Measurements from ENCODE around the gene HOXD9. TPM values are rescaled to one million over a fixed set of nuclear protein-coding genes. Genes with fewer than 3 reads are reported as not detected.

HOXD9 gene
- total RNA-seq, 6 donors from 2014 or later: 0.40 to 1.2 TPM; not detected in 4

GRCh38 chr2:176134035-176134434 is 11.5 kb downstream of the HOXD9 start:
- TF ChIP-seq CTCF (IDR thresholded peaks at IDR 0.05) (no peak), EP300 (IDR thresholded peaks at IDR 0.05) (no peak), POLR2AphosphoS5 (IDR thresholded peaks at IDR 0.05) (no peak), POLR2A (IDR thresholded peaks at IDR 0.05) (no peak)
- no peak overlapping the region for H3K4me3 ChIP-seq
- no peaks in the 10 kb centered on the region for H3K9me3 ChIP-seq
- 25 to 27% methylated on average over 4 of the region's 4 CpGs for WGBS, 2 donors
- no peak for DNase-seq
- H3K4me1 ChIP-seq: peaks cover 27 to 42% (median 32%) of the 10 kb centered on the region in 4 donors
- H3K27me3 ChIP-seq: peaks cover 0 to 89% (median 47%) of the 10 kb centered on the region in 4 donors
- no peaks in the 10 kb centered on the region for H3K36me3 ChIP-seq
- no peak for ATAC-seq (ENCODE audit: low FRiP score in 2 of 2)
- no peak overlapping the region for H3K27ac ChIP-seq

- no peak for ATAC-seq (ENCODE audit: low FRiP score in 2 of 2)
- H3K27me3 ChIP-seq: peaks cover 0 to 81% (median 42%) of the 10 kb centered on the region in 4 donors
- H3K4me1 ChIP-seq: peaks cover 19 to 41% (median 27%) of the 10 kb centered on the region in 4 donors
- H3K9me3 ChIP-seq: no peaks in the 10 kb centered on the region
- no peaks in the 10 kb centered on the region for H3K36me3 ChIP-seq
- no peak for DNase-seq
- H3K4me3 ChIP-seq: no peak overlapping the region
- H3K27ac ChIP-seq: no peak overlapping the region
- TF ChIP-seq POLR2A (IDR thresholded peaks at IDR 0.05) (no peak), POLR2AphosphoS5 (IDR thresholded peaks at IDR 0.05) (no peak), CTCF (IDR thresholded peaks at IDR 0.05) (no peak), EP300 (IDR thresholded peaks at IDR 0.05) (no peak)
Observed at GRCh38 chr2:176135035-176135440, 12.5 kb downstream of the HOXD9 start.

GRCh38 chr2:176136374-176137251 is 14.1 kb downstream of the HOXD9 start:
- Histone ChIP-seq H3K27me3 (peaks cover 0 to 71% (median 43%) of the 10 kb centered on the region in 4 donors), H3K4me1 (peaks cover 21 to 44% (median 29%) of the 10 kb centered on the region in 4 donors), H3K4me3 (peak overlapping the region in 3 of 4 donors; percentile 14 to 40 (median 33)), H3K9me3 (no peaks in the 10 kb centered on the region), H3K36me3 (no peaks in the 10 kb centered on the region), H3K27ac (no peak overlapping the region)
- TF ChIP-seq CTCF (IDR thresholded peaks at IDR 0.05) (no peak), EP300 (IDR thresholded peaks at IDR 0.05) (no peak), POLR2AphosphoS5 (IDR thresholded peaks at IDR 0.05) (no peak), POLR2A (IDR thresholded peaks at IDR 0.05) (no peak)
- DNase-seq (peak in 1 of 2 donors; percentile 78), ATAC-seq (ENCODE audit: low FRiP score in 2 of 2) (peak in 1 of 2 donors; percentile 50)
- WGBS, 2 donors: 5 to 6% methylated on average over 38 to 56 of the region's 71 CpGs

- peaks cover 21 to 41% (median 26%) of the 10 kb centered on the region in 4 donors for H3K4me1 ChIP-seq
- WGBS, 2 donors: 20 to 25% methylated on average over 1 to 2 of the region's 2 CpGs
- no peaks in the 10 kb centered on the region for H3K9me3 ChIP-seq
- peaks cover 0 to 65% (median 44%) of the 10 kb centered on the region in 4 donors for H3K27me3 ChIP-seq
- H3K36me3 ChIP-seq: no peaks in the 10 kb centered on the region
- DNase-seq (no peak), ATAC-seq (ENCODE audit: low FRiP score in 2 of 2) (no peak)
- TF ChIP-seq CTCF (IDR thresholded peaks at IDR 0.05): no peak
- no peak for TF ChIP-seq POLR2A (IDR thresholded peaks at IDR 0.05)
- no peak for TF ChIP-seq POLR2AphosphoS5 (IDR thresholded peaks at IDR 0.05)
- TF ChIP-seq EP300 (IDR thresholded peaks at IDR 0.05): no peak
- H3K27ac ChIP-seq: no peak overlapping the region
- H3K4me3 ChIP-seq: peak overlapping the region in 1 of 4 donors; percentile 40
Observed at GRCh38 chr2:176137252-176137580, 14.7 kb downstream of the HOXD9 start.
